Endothelial cell (in vitro differentiated cells): Measurements from ENCODE around the gene PDZD4. TPM values are rescaled to one million over a fixed set of nuclear protein-coding genes. Genes with fewer than 3 reads are reported as not detected.
A peak's percentile ranks its signal among the peaks of the same experiment; 100 is the strongest.

Experiments
- DNase-seq: peaks from one replicate; pipeline ENCODE4 v3.0.0; 2021; ENCODE audit warnings: low spot score
- H3K27ac Mint-ChIP-seq: one replicate; pipeline ENCODE4 v1.8.0; 2021; ENCODE audit warnings: mixed read lengths, inconsistent platforms; ENCODE audit not compliant: unreplicated experiment
- H3K27me3 Mint-ChIP-seq: one replicate; pipeline ENCODE4 v1.8.0; 2021; ENCODE audit warnings: mild to moderate bottlenecking, moderate library complexity, mixed read lengths, inconsistent platforms; ENCODE audit not compliant: unreplicated experiment
- H3K36me3 Mint-ChIP-seq: one replicate; pipeline ENCODE4 v1.8.0; 2021; ENCODE audit warnings: mild to moderate bottlenecking, low read depth, mixed read lengths, inconsistent platforms; ENCODE audit not compliant: unreplicated experiment
- H3K4me1 Mint-ChIP-seq: one replicate; pipeline ENCODE4 v1.8.0; 2021; ENCODE audit warnings: mild to moderate bottlenecking, mixed read lengths, inconsistent platforms; ENCODE audit not compliant: unreplicated experiment
- H3K4me3 Mint-ChIP-seq: one replicate; pipeline ENCODE4 v1.8.0; 2021; ENCODE audit warnings: mild to moderate bottlenecking, mixed read lengths, inconsistent platforms; ENCODE audit not compliant: unreplicated experiment
- H3K9me3 Mint-ChIP-seq: one replicate; pipeline ENCODE4 v1.8.0; 2021; ENCODE audit warnings: mixed read lengths, inconsistent platforms; ENCODE audit not compliant: unreplicated experiment
- CTCF ChIP-seq: fragments of 200-600 bp; sonication (generic); IDR thresholded peaks from one replicate; pipeline ENCODE4 v1.5.0; 2021; ENCODE audit warnings: antibody characterized with exemption; ENCODE audit not compliant: unreplicated experiment
- total RNA-seq: library from RNA; stranded (reverse); fragmentation: NEBNext Ultra II Directional; extraction: Animal tissue kit (Norgen Biotek cat#: 25700); gene quantifications from one replicate; pipeline ENCODE4 v1.2.1, GENCODE V29; 2021; ENCODE audit not compliant: unreplicated experiment

Gene PDZD4
- total RNA-seq, 1 donor from 2014 or later = 2.6 TPM

- Mint-ChIP-seq H3K27ac (no peak overlapping the region), H3K36me3 (no peaks in the 10 kb centered on the region)
- no peak for DNase-seq
These were observed 63.3 kb downstream of the PDZD4 start for GRCh38 chrX:153766871-153767673.

GRCh38 chrX:153766098-153766817, 64.1 kb downstream of the PDZD4 start:
- Mint-ChIP-seq H3K27ac (no peak overlapping the region), H3K4me1 (peaks cover 2% of the 10 kb centered on the region), H3K9me3 (no peaks in the 10 kb centered on the region), H3K27me3 (peaks cover 3% of the 10 kb centered on the region), H3K4me3 (no peak overlapping the region), H3K36me3 (no peaks in the 10 kb centered on the region)
- DNase-seq = no peak
- no peak for TF ChIP-seq CTCF

More at GRCh38 chrX:153766871-153767673, 63.3 kb downstream of the PDZD4 start:
- Mint-ChIP-seq H3K4me3 (no peak overlapping the region), H3K9me3 (no peaks in the 10 kb centered on the region), H3K27me3 (peaks cover 3% of the 10 kb centered on the region), H3K4me1 (peaks cover 2% of the 10 kb centered on the region)
- no peak for TF ChIP-seq CTCF

- Mint-ChIP-seq H3K27me3 (peaks cover 2% of the 10 kb centered on the region), H3K4me1 (peaks cover 2% of the 10 kb centered on the region), H3K36me3 (no peaks in the 10 kb centered on the region), H3K9me3 (no peaks in the 10 kb centered on the region), H3K4me3 (no peak overlapping the region), H3K27ac (no peak overlapping the region)
- DNase-seq = peak; percentile 45
- TF ChIP-seq CTCF = no peak
These were observed 64.9 kb downstream of the PDZD4 start for GRCh38 chrX:153765138-153766079.

GRCh38 chrX:153764786-153765137, 65.6 kb downstream of the PDZD4 start:
- H3K27ac Mint-ChIP-seq = no peak overlapping the region
- H3K4me1 Mint-ChIP-seq = peaks cover 2% of the 10 kb centered on the region
- H3K4me3 Mint-ChIP-seq = no peak overlapping the region

More at GRCh38 chrX:153764786-153765137, 65.6 kb downstream of the PDZD4 start:
- no peak for TF ChIP-seq CTCF
- Mint-ChIP-seq H3K9me3 (no peaks in the 10 kb centered on the region), H3K36me3 (no peaks in the 10 kb centered on the region), H3K27me3 (no peaks in the 10 kb centered on the region)
- no peak for DNase-seq
